Naive thymus-derived CD4-positive, alpha-beta T cell (primary cell): ENCODE data around the gene MRPL12. TPM values are rescaled to one million over a fixed set of nuclear protein-coding genes. Genes with fewer than 3 reads are reported as not detected.

Source experiments
- ATAC-seq: fragments of 150-1000 bp; cut with Tn5 transposase; 2 replicates; pipeline ENCODE4 v1.10.0; 2021; ENCODE audit warnings: mild to moderate bottlenecking, moderate library complexity
- CTCF ChIA-PET: fragments of 350-600 bp; sonication (Branson Sonifier 250); formaldehyde crosslinking; loops from one replicate; lab custom pipeline; 2021; ENCODE audit warnings: antibody characterized with exemption; lab: Charles Lee
- POLR2A ChIA-PET: fragments of 350-600 bp; sonication (Branson Sonifier 250); formaldehyde crosslinking; loops from one replicate; lab custom pipeline; 2021; ENCODE audit warnings: antibody characterized with exemption, inconsistent platforms; lab: Charles Lee
- DNase-seq, 9 donors: peaks; one replicate each; pipeline versions ENCODE4 v3.0.0 to v3.0.0-alpha.2; 2020 to 2022; ENCODE audit warnings: mixed read lengths in 1 of 9
- H3K27ac ChIP-seq: one replicate; pipeline ENCODE4 v1.7.0; 2013; ENCODE audit warnings: mild to moderate bottlenecking, low read depth, low read length, moderate library complexity
- H3K27me3 ChIP-seq, 2 donors: one replicate each; pipeline ENCODE4 v1.7.0; 2013; ENCODE audit warnings: low read length in 2 of 2, mild to moderate bottlenecking in 2 of 2, moderate library complexity in 2 of 2; ENCODE audit not compliant: control insufficient read depth in 2 of 2, insufficient read depth in 2 of 2
- H3K36me3 ChIP-seq, 3 experiments: 1 replicate in 2 of 3; 2 replicates in 1 of 3; pipeline ENCODE4 v1.7.0; 2013; ENCODE audit warnings: low read length in 3 of 3, mild to moderate bottlenecking in 3 of 3, moderate library complexity in 1 of 3; ENCODE audit not compliant: insufficient read depth in 3 of 3, control insufficient read depth in 2 of 3
- H3K4me1 ChIP-seq, 2 donors: one replicate each; pipeline ENCODE4 v1.7.0; 2013; ENCODE audit warnings: low read length in 2 of 2, mild to moderate bottlenecking in 2 of 2, moderate library complexity in 1 of 2; ENCODE audit not compliant: control insufficient read depth in 2 of 2, insufficient read depth in 2 of 2
- H3K4me3 ChIP-seq: 2 replicates; pipeline ENCODE4 v1.7.0; 2013; ENCODE audit warnings: mild to moderate bottlenecking, low read length
- H3K9me3 ChIP-seq, 3 experiments: 1 replicate in 2 of 3; 2 replicates in 1 of 3; pipeline ENCODE4 v1.7.0; 2013; ENCODE audit warnings: low read length in 3 of 3; ENCODE audit not compliant: control insufficient read depth in 2 of 3
- H3K27ac Mint-ChIP-seq, 9 donors: one replicate each; pipeline ENCODE4 v1.8.0; 2020 to 2022; ENCODE audit warnings: mixed read lengths in 9 of 9, mild to moderate bottlenecking in 8 of 9, moderate library complexity in 5 of 9, inconsistent platforms in 2 of 9
- H3K27me3 Mint-ChIP-seq, 5 donors: one replicate each; pipeline ENCODE4 v1.8.0; 2021 to 2022; ENCODE audit warnings: mixed read lengths in 5 of 5, mild to moderate bottlenecking in 1 of 5
- H3K36me3 Mint-ChIP-seq, 5 donors: one replicate each; pipeline ENCODE4 v1.8.0; 2020 to 2022; ENCODE audit warnings: mixed read lengths in 5 of 5, mild to moderate bottlenecking in 3 of 5, inconsistent platforms in 1 of 5
- H3K4me1 Mint-ChIP-seq, 7 donors: one replicate each; pipeline ENCODE4 v1.8.0; 2020 to 2022; ENCODE audit warnings: mixed read lengths in 7 of 7, mild to moderate bottlenecking in 3 of 7, inconsistent platforms in 1 of 7
- H3K4me3 Mint-ChIP-seq, 10 donors: one replicate each; pipeline ENCODE4 v1.8.0; 2020 to 2022; ENCODE audit warnings: mild to moderate bottlenecking in 10 of 10, mixed read lengths in 10 of 10, moderate library complexity in 6 of 10, inconsistent platforms in 2 of 10
- H3K9me3 Mint-ChIP-seq, 11 donors: one replicate each; pipeline ENCODE4 v1.8.0; 2020 to 2022; ENCODE audit warnings: mixed read lengths in 11 of 11, mild to moderate bottlenecking in 4 of 11, inconsistent platforms in 1 of 11, moderate library complexity in 1 of 11
- intact Hi-C, 2 donors: fragments of 100-400 bp; cut with micrococcal nuclease; formaldehyde crosslinking; loops; one replicate each; pipeline ENCODE4 v1.15.1; 2023
- polyA plus RNA-seq, 2 donors: library from polyadenylated mRNA; unstranded; fragments of 300-500 nt; fragmentation: Illumina TruSeq; gene quantifications; one replicate each; pipeline ENCODE4 v1.2.3, GENCODE V29; 2021
- total RNA-seq, 6 experiments: library from RNA in 5 of 6; stranded (reverse) in 5 of 6; gene quantifications; 1 replicate in 5 of 6; 2 replicates in 1 of 6; pipeline ENCODE4 v1.2.3 and lab custom pipeline; 2021 to 2026

Gene MRPL12
- total and polyA plus RNA-seq, 7 experiments from 2014 or later = 21.3 to 83.8 (median 27.4) TPM

DNA sequence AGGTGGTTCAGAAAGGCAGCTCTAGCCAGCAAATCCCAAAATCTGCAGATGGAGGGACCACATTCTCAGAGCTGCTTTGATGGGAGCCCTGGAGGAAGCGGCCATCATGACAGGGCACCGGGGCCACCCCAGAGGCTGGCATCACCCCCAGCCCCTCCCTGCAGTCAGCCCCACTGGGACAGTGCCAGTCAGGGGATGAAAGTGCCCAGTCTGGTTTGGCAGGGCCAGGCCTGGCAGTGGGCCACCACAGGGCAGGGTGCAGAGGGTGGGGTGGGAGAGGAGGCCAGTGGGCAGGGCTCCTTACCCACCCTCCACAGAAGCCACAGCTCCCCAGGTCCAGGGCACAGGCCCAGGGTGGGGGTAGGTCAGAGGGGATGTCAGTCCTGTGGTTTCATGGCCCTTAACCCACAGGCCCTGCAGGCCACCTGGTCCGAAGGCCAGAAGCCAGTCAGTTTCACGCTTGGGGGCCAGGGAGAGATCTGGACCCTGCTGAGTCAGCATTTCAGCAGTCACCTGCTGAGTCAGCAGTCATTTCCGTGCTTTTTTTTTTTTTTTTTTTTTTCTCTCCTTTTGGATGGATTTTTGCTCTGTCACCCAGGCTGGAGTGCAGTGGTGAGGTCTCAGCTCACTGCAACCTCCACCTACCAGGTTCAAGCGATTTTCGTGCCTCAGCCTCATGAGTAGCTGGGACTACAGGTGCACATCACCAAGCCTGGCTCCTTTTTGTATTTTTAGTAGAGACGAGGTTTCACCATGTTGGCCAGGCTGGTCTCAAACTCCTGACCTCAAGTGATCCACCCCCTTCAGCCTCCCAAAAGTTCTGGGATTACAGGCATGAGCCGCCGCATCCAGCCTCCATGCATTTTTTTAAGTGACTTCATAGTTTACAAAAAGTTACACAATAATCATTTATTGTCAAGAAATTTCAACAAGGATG, 19.3 kb downstream of the MRPL12 start:
- Mint-ChIP-seq H3K4me1 (peaks cover 0 to 5% (median 0%) of the 10 kb centered on the region in 7 donors), H3K36me3 (no peaks in the 10 kb centered on the region), H3K27ac (no peak overlapping the region), H3K27me3 (peaks cover 0 to 15% (median 11%) of the 10 kb centered on the region in 5 donors), H3K4me3 (no peak overlapping the region), H3K9me3 (no peaks in the 10 kb centered on the region)
- Histone ChIP-seq H3K4me1 (no peaks in the 10 kb centered on the region), H3K27ac (no peak overlapping the region), H3K4me3 (no peak overlapping the region), H3K27me3 (no peaks in the 10 kb centered on the region), H3K9me3 (no peaks in the 10 kb centered on the region), H3K36me3 (no peaks in the 10 kb centered on the region)
- ATAC-seq = no peak
- ChIA-PET POLR2A (no interaction called here), CTCF (interaction anchor here (0.6 kb wide), 1 partner anchor 948 kb away, joined by 8 read pairs; no protein-coding TSS in a partner anchor)
- no peak for DNase-seq
- intact Hi-C loops = no loop called here

DNA sequence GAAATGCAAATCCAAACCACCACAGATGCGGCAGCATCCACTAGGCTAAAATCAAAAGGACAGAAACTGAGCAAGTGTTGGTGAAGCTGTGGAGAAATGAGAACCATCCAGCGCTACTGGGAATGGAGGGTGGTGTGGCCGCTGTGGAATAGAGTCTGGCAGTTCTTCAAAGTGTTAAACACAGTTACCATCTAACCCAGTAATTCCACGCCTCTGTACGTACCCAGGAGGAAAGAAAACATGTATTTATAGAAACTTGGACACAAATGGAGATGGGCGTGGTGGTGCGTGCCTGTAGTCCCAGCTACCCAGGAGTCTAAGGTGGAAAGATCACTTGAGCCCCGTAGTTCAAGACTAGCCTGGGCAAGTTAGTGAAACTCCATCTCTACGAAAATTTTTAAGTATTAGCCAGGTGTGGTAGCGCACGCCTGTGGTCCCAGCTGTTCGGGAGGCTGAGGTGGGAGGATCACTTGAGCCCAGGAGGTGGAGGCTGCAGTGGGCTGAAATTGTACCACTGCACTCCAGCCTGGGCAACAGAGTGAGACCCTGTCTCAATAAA, 20.6 kb downstream of the MRPL12 start:
- H3K9me3 ChIP-seq = no peaks in the 10 kb centered on the region
- DNase-seq = no peak
- H3K4me1 Mint-ChIP-seq = peaks cover 0 to 5% (median 0%) of the 10 kb centered on the region in 7 donors
- ChIA-PET POLR2A (no interaction called here), CTCF (no interaction called here)
- no peaks in the 10 kb centered on the region for H3K9me3 Mint-ChIP-seq
- H3K27me3 ChIP-seq = no peaks in the 10 kb centered on the region
- no peaks in the 10 kb centered on the region for H3K36me3 Mint-ChIP-seq
- no peak overlapping the region for H3K27ac Mint-ChIP-seq
- intact Hi-C loops = no loop called here
- H3K36me3 ChIP-seq = no peaks in the 10 kb centered on the region
- no peaks in the 10 kb centered on the region for H3K4me1 ChIP-seq
- no peak overlapping the region for H3K27ac ChIP-seq
- ATAC-seq = no peak
- H3K27me3 Mint-ChIP-seq = peaks cover 0 to 20% (median 11%) of the 10 kb centered on the region in 5 donors
- H3K4me3 Mint-ChIP-seq = no peak overlapping the region
- H3K4me3 ChIP-seq = no peak overlapping the region

DNA sequence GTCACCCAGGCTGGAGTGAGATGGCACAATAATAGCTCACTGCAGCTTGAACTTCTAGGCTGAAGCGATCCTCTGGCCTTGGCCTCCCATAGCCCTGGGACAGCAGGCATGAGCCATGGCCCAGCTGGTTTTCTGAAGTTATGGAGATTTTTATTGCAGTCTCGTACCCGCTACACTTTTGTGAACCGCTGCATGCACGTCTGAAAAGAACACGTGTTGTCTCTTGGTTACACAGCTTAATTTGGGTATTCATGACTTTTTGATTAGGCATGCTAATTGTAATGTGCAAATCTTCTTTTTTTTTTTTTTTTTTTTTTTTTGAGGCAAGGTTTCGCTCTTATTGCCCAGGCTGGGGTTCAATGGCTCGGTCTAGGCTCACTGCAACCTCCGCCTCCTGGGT, 22.3 kb downstream of the MRPL12 start:
- Mint-ChIP-seq H3K36me3 (no peaks in the 10 kb centered on the region), H3K27ac (no peak overlapping the region), H3K9me3 (no peaks in the 10 kb centered on the region), H3K4me3 (no peak overlapping the region), H3K4me1 (peaks cover 0 to 5% (median 0%) of the 10 kb centered on the region in 7 donors), H3K27me3 (peaks cover 0 to 20% (median 12%) of the 10 kb centered on the region in 5 donors)
- ChIA-PET CTCF (no interaction called here), POLR2A (no interaction called here)
- no peaks in the 10 kb centered on the region for H3K9me3 ChIP-seq
- no peaks in the 10 kb centered on the region for H3K27me3 ChIP-seq
- H3K4me1 ChIP-seq = no peaks in the 10 kb centered on the region
- no peak for ATAC-seq
- no peak overlapping the region for H3K27ac ChIP-seq
- DNase-seq = no peak
- intact Hi-C loops = no loop called here
- no peak overlapping the region for H3K4me3 ChIP-seq
- no peaks in the 10 kb centered on the region for H3K36me3 ChIP-seq

- intact Hi-C loops = no loop called here
- H3K27me3 ChIP-seq = peaks cover 0 to under 1% of the 10 kb centered on the region in 2 donors
- Mint-ChIP-seq H3K27ac (no peak overlapping the region), H3K4me3 (no peak overlapping the region), H3K27me3 (peaks cover 3 to 25% (median 16%) of the 10 kb centered on the region in 5 donors), H3K9me3 (no peaks in the 10 kb centered on the region), H3K36me3 (no peaks in the 10 kb centered on the region), H3K4me1 (peaks cover 0 to 5% (median 0%) of the 10 kb centered on the region in 7 donors)
- H3K4me3 ChIP-seq = no peak overlapping the region
- no peak for ATAC-seq
- H3K27ac ChIP-seq = no peak overlapping the region
- POLR2A ChIA-PET = no interaction called here
- H3K9me3 ChIP-seq = no peaks in the 10 kb centered on the region
- H3K4me1 ChIP-seq = no peaks in the 10 kb centered on the region
- CTCF ChIA-PET = no interaction called here
- no peaks in the 10 kb centered on the region for H3K36me3 ChIP-seq
- no peak for DNase-seq
Measured at GRCh38 chr17:81726004-81726403, 22.8 kb downstream of the MRPL12 start.

GRCh38 chr17:81727324-81728031, 24.3 kb downstream of the MRPL12 start:
- H3K9me3 ChIP-seq = no peaks in the 10 kb centered on the region
- no peaks in the 10 kb centered on the region for H3K4me1 ChIP-seq
- CTCF ChIA-PET = no interaction called here
- H3K9me3 Mint-ChIP-seq = no peaks in the 10 kb centered on the region
- peaks cover 0 to 2% of the 10 kb centered on the region in 2 donors for H3K27me3 ChIP-seq
- no peak overlapping the region for H3K4me3 ChIP-seq
- H3K27ac ChIP-seq = no peak overlapping the region
- peaks cover 7 to 37% (median 23%) of the 10 kb centered on the region in 5 donors for H3K27me3 Mint-ChIP-seq
- H3K4me3 Mint-ChIP-seq = no peak overlapping the region
- H3K27ac Mint-ChIP-seq = no peak overlapping the region
- peaks cover 0 to 5% (median 0%) of the 10 kb centered on the region in 7 donors for H3K4me1 Mint-ChIP-seq
- ATAC-seq (no peak), DNase-seq (no peak)
- POLR2A ChIA-PET = no interaction called here
- no peaks in the 10 kb centered on the region for H3K36me3 ChIP-seq
- H3K36me3 Mint-ChIP-seq = no peaks in the 10 kb centered on the region
- intact Hi-C loops = no loop called here

- H3K9me3 ChIP-seq = no peaks in the 10 kb centered on the region
- H3K27ac ChIP-seq = no peak overlapping the region
- H3K27me3 Mint-ChIP-seq = peaks cover 17 to 35% (median 26%) of the 10 kb centered on the region in 5 donors
- peaks cover 0 to 2% of the 10 kb centered on the region in 2 donors for H3K27me3 ChIP-seq
- peak in 7 of 9 donors; percentile 33 to 78 (median 42) for DNase-seq
- ATAC-seq = peak; percentile 83
- no peak overlapping the region for H3K4me3 ChIP-seq
- no peaks in the 10 kb centered on the region for H3K4me1 ChIP-seq
- H3K27ac Mint-ChIP-seq = peak overlapping the region in 1 of 9 donors; percentile 55
- peak overlapping the region in 1 of 10 donors; percentile 50 for H3K4me3 Mint-ChIP-seq
- intact Hi-C loops = loop anchor here in 1 of 2 donors (1.0 kb wide), 1 partner anchor 127 kb away; the partner anchor contains the start of gene P4HB
- H3K4me1 Mint-ChIP-seq = peaks cover 4 to 11% (median 8%) of the 10 kb centered on the region in 7 donors
- H3K36me3 Mint-ChIP-seq = no peaks in the 10 kb centered on the region
- H3K36me3 ChIP-seq = no peaks in the 10 kb centered on the region
- CTCF ChIA-PET = no interaction called here
- peaks cover 0 to 2% (median 0%) of the 10 kb centered on the region in 11 donors for H3K9me3 Mint-ChIP-seq
- POLR2A ChIA-PET = no interaction called here
Measured at GRCh38 chr17:81733507-81734404, 30.6 kb downstream of the MRPL12 start.
